Osteocyte (in vitro differentiated cells): ENCODE data around the gene PSIP1. TPM values are rescaled to one million over a fixed set of nuclear protein-coding genes. Genes with fewer than 3 reads are reported as not detected.
A peak's percentile ranks its signal among the peaks of the same experiment; 100 is the strongest.
"Not testable (repeated sequence)": the region's sequence is repeated elsewhere in the genome, so short reads cannot be mapped to it uniquely, and the experiment has no call there.

Experiments
- DNase-seq: peaks from one replicate; pipeline ENCODE4 v3.0.0; 2021; ENCODE audit warnings: mixed read lengths; ENCODE audit not compliant: unreplicated experiment; ENCODE audit errors: extremely low spot score
- H3K27ac Mint-ChIP-seq: one replicate; pipeline ENCODE4 v1.8.0; 2021; ENCODE audit warnings: mild to moderate bottlenecking, mixed read lengths; ENCODE audit not compliant: unreplicated experiment
- H3K27me3 Mint-ChIP-seq: one replicate; pipeline ENCODE4 v1.8.0; 2021; ENCODE audit warnings: mixed read lengths; ENCODE audit not compliant: unreplicated experiment
- H3K36me3 Mint-ChIP-seq: one replicate; pipeline ENCODE4 v1.8.0; 2021; ENCODE audit warnings: mixed read lengths; ENCODE audit not compliant: unreplicated experiment
- H3K4me1 Mint-ChIP-seq: one replicate; pipeline ENCODE4 v1.8.0; 2021; ENCODE audit warnings: mixed read lengths; ENCODE audit not compliant: unreplicated experiment
- H3K4me3 Mint-ChIP-seq: one replicate; pipeline ENCODE4 v1.8.0; 2021; ENCODE audit warnings: mild to moderate bottlenecking, moderate library complexity, mixed read lengths; ENCODE audit not compliant: unreplicated experiment
- H3K9me3 Mint-ChIP-seq: one replicate; pipeline ENCODE4 v1.8.0; 2021; ENCODE audit warnings: mixed read lengths; ENCODE audit not compliant: unreplicated experiment
- CTCF ChIP-seq: fragments of 200-600 bp; sonication (generic); IDR thresholded peaks from 2 replicates; pipeline ENCODE4 v1.5.0; 2021; ENCODE audit warnings: antibody characterized with exemption, mild to moderate bottlenecking, moderate library complexity
- total RNA-seq: library from RNA; stranded (reverse); gene quantifications from 2 replicates; pipeline ENCODE4 v1.2.1, GENCODE V29; 2021

The PSIP1 gene
- total RNA-seq, 1 donor from 2014 or later: 78.1 TPM

- no peak overlapping the region for H3K4me3 Mint-ChIP-seq
- peaks cover 30% of the 10 kb centered on the region for H3K4me1 Mint-ChIP-seq
- no peak overlapping the region for H3K27ac Mint-ChIP-seq
- no peak for TF ChIP-seq CTCF
- peaks cover 54% of the 10 kb centered on the region for H3K36me3 Mint-ChIP-seq
- H3K9me3 Mint-ChIP-seq: no peaks in the 10 kb centered on the region
- H3K27me3 Mint-ChIP-seq: no peaks in the 10 kb centered on the region
- no peak for DNase-seq
Measured at GRCh38 chr9:15433661-15434060, 77.1 kb downstream of the PSIP1 start.

GRCh38 chr9:15433191-15433590 lies 77.6 kb downstream of the PSIP1 start:
- H3K27ac Mint-ChIP-seq: no peak overlapping the region
- TF ChIP-seq CTCF: no peak
- no peaks in the 10 kb centered on the region for H3K27me3 Mint-ChIP-seq
- no peak overlapping the region for H3K4me3 Mint-ChIP-seq
- no peaks in the 10 kb centered on the region for H3K9me3 Mint-ChIP-seq
- H3K4me1 Mint-ChIP-seq: peaks cover 31% of the 10 kb centered on the region
- H3K36me3 Mint-ChIP-seq: peaks cover 49% of the 10 kb centered on the region
- DNase-seq: no peak

GRCh38 chr9:15430920-15431844 lies 79.6 kb downstream of the PSIP1 start:
- Mint-ChIP-seq H3K9me3 (no peaks in the 10 kb centered on the region), H3K36me3 (peaks cover 40% of the 10 kb centered on the region), H3K27ac (peak overlapping the region; percentile 43), H3K4me1 (peaks cover 31% of the 10 kb centered on the region), H3K27me3 (no peaks in the 10 kb centered on the region), H3K4me3 (no peak overlapping the region)
- DNase-seq: no peak
- TF ChIP-seq CTCF: no peak

GRCh38 chr9:15427702-15428101 lies 83.1 kb downstream of the PSIP1 start:
- Mint-ChIP-seq H3K4me1 (peaks cover 54% of the 10 kb centered on the region), H3K36me3 (peaks cover 29% of the 10 kb centered on the region)
- H3K27ac Mint-ChIP-seq, H3K27me3 Mint-ChIP-seq, DNase-seq, H3K4me3 Mint-ChIP-seq, H3K9me3 Mint-ChIP-seq: not testable (repeated sequence)

GRCh38 chr9:15426019-15426418 lies 84.8 kb downstream of the PSIP1 start:
- H3K4me3 Mint-ChIP-seq: no peak overlapping the region
- peaks cover 58% of the 10 kb centered on the region for H3K4me1 Mint-ChIP-seq
- H3K9me3 Mint-ChIP-seq: no peaks in the 10 kb centered on the region
- no peak for DNase-seq
- no peaks in the 10 kb centered on the region for H3K27me3 Mint-ChIP-seq
- TF ChIP-seq CTCF: no peak
- no peak overlapping the region for H3K27ac Mint-ChIP-seq
- H3K36me3 Mint-ChIP-seq: peaks cover 25% of the 10 kb centered on the region
